SH-SY5Y (cell line): ENCODE data around the gene RGS9BP.

Source experiments
- GATA2 ChIP-seq: IDR thresholded peaks from 2 replicates; pipeline ENCODE4 v1.6.1; 2011; ENCODE audit warnings: mild to moderate bottlenecking, low read depth, low read length
- GATA3 ChIP-seq: IDR thresholded peaks from 2 replicates; pipeline ENCODE4 v1.6.1; 2011; ENCODE audit warnings: low read depth, mild to moderate bottlenecking, low read length, moderate library complexity

RGS9BP gene

GRCh38 chr19:32675720-32676185, at the start of gene RGS9BP:
RGS9BP (plus strand) TSS chr19:32675848; CDS start chr19:32676264, 416 bp downstream.
- no peak for TF ChIP-seq GATA2
- no peak for TF ChIP-seq GATA3

- no peak for TF ChIP-seq GATA3
- no peak for TF ChIP-seq GATA2
Measured at GRCh38 chr19:32626969-32627368, 48.7 kb upstream of the RGS9BP start.

- TF ChIP-seq GATA2 (no peak), GATA3 (no peak)
Measured at GRCh38 chr19:32627714-32628270, 47.9 kb upstream of the RGS9BP start.

DNA sequence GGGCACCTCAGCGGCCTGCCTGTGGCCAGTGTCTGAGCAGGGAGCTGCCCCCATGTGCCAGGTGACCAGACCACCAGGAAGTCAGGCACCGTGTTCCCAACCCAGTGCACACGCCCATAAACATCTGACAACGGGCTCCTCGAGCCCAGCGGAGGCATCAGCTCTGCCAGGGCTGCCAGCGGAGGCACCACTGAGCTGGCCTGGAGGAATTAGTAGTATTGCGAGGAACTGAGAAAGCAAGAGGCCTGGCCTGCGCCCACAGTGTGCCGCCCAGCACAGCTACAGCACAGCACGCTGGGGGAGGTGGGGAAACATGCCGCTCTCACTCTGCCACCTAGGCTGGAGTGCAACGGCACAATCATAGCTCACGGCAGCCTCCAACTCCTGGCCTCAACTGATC, 45.3 kb upstream of the RGS9BP start:
- TF ChIP-seq GATA3 (no peak), GATA2 (no peak)

DNA sequence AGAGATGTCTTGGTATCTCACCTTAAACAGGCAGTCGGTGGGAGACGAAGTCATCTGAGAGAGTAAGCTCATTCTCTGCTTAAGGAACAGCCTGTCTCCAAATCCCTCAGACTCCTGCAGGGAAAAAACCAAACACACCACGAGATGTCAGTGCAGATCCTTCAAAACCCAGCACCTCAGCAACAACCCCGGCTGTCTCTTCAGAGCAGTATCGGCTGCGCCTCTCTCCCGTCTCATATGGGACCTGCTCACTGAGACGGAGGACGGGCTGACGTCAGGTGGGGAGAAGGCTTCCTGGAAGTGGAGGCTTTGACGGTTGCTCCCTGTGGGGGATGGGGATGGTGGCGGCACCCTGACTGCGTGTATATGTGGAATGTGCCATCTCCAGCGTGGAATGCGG, 44.3 kb upstream of the RGS9BP start:
- TF ChIP-seq GATA3 (no peak), GATA2 (no peak)

DNA sequence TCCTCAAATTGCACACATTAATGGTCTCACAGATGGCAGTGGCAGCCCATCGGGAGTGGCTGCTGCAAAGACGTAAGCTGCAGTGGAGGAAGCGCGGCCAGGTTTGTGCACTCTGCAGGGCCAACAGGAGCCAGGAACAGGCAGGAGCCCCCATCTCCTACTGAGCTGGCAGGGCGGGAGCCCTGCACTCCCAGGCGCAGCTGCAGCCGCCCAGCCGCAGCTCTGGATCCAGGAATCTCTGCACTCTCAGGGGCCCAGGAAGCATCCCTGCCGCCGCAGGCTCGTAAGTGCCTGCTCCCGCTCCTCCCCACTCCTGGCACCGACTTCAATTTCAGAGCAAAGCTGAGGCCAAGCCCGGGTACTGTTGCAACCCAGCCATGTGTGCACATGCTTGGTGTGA, 38.2 kb upstream of the RGS9BP start:
- no peak for TF ChIP-seq GATA3
- no peak for TF ChIP-seq GATA2

GRCh38 chr19:32638625-32639024, 37.0 kb upstream of the RGS9BP start:
- TF ChIP-seq GATA3 = no peak
- TF ChIP-seq GATA2 = no peak

GRCh38 chr19:32642771-32643170, 32.9 kb upstream of the RGS9BP start:
- no peak for TF ChIP-seq GATA2
- TF ChIP-seq GATA3 = no peak

DNA sequence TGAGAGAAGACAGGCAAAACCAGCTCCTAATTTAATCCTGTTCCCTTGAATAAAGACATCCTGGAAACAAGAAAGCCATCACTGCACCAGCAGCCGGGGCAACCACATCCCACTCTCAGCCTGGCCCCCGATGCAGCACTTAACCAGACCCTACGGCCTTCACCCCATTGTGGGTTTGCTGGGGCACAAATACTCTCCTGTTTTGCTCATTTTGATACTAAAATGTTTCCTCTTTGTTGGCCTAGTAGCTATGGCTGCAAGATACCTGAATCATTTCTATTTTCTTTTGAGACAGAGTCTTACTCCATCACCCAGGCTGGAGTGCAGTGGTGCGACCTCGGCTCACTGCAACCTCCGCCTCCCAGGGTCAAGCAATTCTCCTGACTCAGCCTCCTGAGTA, 29.1 kb upstream of the RGS9BP start:
- no peak for TF ChIP-seq GATA2
- TF ChIP-seq GATA3 = no peak

DNA sequence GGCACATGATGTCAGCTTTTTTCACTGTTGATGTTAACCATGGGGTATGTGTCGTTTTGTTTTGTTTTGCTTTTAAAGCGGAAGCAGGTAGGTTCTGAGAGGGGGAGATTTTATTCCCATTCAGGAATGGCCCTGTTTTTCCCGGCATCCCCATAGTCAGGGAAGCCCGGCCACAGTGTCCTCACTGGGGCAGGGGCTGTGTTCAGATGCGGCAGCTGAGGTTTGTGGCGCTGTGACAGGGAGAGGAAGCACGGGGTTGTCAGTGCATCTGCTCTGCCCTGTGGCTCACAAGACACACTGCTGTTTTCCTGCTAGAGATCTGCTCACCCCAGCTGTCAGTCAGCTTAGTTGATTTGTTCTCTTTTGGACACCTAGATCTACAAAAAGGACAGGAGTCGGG, 28.3 kb upstream of the RGS9BP start:
- no peak for TF ChIP-seq GATA3
- TF ChIP-seq GATA2 = no peak

DNA sequence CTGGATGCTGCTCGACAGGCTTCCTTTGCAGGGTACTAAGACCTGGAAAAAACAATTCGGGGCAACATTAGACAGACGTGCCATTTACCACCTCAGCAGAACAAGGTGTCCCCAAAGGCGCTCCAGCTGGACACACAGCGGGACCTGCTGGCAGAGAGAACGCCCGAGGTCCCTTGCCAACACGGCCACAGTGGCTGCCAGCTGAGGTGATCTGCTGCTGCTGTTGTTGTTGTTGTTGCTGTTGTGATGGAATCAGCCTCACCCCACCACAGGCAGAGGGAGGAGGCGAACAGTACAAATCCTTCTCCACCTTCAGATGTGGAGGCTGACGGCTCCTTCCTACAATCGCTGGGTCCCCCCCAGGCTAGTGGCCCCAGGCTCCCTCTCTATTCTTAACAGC, 25.9 kb upstream of the RGS9BP start:
- no peak for TF ChIP-seq GATA3

DNA sequence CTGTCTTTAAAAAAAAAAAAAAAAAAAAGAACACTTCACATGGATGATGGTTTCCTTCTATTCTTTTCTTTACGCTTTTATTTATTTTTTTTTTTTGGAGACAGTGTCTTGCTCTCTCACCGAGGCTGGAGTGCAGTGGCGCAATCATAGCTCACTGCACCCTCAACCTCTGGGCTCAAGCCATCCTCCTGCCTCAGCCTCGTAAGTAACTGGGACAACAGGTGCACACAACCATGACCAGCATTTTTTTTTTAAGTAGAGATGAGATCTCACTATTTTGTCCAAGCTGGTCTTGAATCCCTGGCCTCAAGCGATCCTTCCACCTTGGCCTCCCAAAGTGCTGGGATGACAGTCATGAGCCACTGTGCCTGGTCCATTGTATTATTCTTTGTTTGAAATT, 25.0 kb upstream of the RGS9BP start:
- no peak for TF ChIP-seq GATA3
- no peak for TF ChIP-seq GATA2

DNA sequence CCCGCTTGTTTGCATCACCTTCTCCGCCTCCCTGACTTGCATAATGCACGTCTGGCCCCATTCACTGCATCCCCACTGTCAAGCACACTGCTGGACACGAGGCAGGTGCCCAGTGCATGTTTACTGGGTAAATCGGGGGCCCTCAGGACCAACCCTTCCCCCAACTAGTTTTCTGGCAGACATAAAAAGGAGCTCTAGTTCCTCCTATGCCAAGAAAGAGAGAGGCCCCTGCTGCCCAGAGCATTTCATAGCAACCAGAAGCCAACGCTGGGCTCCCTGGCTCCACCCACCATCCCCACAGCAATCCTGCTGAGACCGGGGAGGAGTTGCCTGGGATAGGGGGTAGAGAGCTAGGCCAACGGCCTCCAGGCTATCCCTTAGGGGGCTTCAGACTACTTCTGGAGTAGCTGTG, 23.9 kb upstream of the RGS9BP start:
- no peak for TF ChIP-seq GATA2
- TF ChIP-seq GATA3 = no peak

GRCh38 chr19:32652894-32653598, 22.6 kb upstream of the RGS9BP start:
- TF ChIP-seq GATA3 (no peak), GATA2 (no peak)

GRCh38 chr19:32653599-32653915, 22.1 kb upstream of the RGS9BP start:
- TF ChIP-seq GATA2 (no peak), GATA3 (no peak)
